ENCODE measurements around the gene GTF3C1. TPM values are rescaled to one million over a fixed set of nuclear protein-coding genes. Genes with fewer than 3 reads are reported as not detected.

GTF3C1 gene
- total and polyA plus RNA-seq, 2 of the 13 experiments (the other 11 are each of a cell fraction or from before 2014, with no cell fraction given): 29.2 to 72.7 TPM

DNA sequence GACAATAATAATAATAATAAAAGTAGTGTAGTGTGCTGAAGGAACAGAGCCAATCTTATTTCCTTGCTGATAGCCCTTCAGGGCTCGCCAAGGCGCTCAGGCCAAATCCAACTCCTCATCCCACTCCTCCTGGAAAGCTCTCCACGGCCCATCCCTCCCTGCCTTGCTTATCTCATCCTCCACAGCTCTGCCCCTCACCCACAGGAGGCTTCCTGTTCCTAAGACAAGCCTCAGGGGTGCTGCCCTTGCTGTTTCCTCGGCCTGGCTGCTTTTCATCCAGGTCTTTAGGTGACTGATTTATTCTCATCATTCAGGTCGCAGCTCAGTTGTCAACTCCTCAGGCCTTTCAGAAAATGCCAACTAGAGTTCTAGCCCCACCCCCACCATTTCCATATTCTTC, 11.2 kb downstream of the GTF3C1 start (continued):
- TF ChIP-seq, protein P1, sequence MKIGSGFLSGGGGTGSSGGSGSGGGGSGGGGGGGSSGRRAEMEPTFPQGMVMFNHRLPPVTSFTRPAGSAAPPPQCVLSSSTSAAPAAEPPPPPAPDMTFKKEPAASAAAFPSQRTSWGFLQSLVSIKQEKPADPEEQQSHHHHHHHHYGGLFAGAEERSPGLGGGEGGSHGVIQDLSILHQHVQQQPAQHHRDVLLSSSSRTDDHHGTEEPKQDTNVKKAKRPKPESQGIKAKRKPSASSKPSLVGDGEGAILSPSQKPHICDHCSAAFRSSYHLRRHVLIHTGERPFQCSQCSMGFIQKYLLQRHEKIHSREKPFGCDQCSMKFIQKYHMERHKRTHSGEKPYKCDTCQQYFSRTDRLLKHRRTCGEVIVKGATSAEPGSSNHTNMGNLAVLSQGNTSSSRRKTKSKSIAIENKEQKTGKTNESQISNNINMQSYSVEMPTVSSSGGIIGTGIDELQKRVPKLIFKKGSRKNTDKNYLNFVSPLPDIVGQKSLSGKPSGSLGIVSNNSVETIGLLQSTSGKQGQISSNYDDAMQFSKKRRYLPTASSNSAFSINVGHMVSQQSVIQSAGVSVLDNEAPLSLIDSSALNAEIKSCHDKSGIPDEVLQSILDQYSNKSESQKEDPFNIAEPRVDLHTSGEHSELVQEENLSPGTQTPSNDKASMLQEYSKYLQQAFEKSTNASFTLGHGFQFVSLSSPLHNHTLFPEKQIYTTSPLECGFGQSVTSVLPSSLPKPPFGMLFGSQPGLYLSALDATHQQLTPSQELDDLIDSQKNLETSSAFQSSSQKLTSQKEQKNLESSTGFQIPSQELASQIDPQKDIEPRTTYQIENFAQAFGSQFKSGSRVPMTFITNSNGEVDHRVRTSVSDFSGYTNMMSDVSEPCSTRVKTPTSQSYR (CRISPR knock-in tag; IDR thresholded peaks at IDR 0.05; ENCODE audit: borderline replicate concordance): no peak
- TF ChIP-seq, protein P2, sequence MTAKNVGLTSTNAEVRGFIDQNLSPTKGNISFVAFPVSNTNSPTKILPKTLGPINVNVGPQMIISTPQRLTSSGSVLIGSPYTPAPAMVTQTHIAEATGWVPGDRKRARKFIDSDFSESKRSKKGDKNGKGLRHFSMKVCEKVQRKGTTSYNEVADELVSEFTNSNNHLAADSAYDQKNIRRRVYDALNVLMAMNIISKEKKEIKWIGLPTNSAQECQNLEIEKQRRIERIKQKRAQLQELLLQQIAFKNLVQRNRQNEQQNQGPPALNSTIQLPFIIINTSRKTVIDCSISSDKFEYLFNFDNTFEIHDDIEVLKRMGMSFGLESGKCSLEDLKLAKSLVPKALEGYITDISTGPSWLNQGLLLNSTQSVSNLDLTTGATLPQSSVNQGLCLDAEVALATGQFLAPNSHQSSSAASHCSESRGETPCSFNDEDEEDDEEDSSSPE (CRISPR knock-in tag; IDR thresholded peaks at IDR 0.05): no peak

DNA sequence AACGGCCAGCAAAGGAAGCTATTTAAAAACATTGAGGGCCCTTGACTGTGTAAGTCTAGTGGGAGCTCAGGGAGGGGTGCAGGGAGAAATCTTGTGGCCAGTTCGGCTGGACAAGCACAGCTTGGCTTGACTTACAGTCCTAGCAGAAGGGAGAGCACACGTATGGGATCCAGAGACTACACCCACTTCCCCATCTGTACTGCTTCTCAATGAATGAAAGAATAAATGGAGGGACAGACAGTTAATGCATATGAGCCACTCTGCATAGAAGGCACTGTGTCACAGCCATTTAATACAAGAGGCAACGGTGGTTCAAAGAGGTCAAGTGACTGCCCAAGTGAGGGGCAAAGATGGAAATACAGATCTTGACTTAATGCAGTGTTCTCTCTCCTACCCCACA, 15.5 kb downstream of the GTF3C1 start:
- ChIA-PET CTCF (ENCODE audit: low intra/inter-chr PET ratio, low total read pairs) (no interaction called here), POLR2A (no interaction called here)
- FAIRE-seq (no peak), DNase-seq (ENCODE audit: low spot score) (no peak), ATAC-seq (no peak)
- H3K4me3 ChIP-seq (replicated peaks in 1 of 3; ENCODE audit: insufficient read depth in 1 of 3, low read depth in 2 of 3, low read length in 3 of 3): no peak overlapping the region
- in situ Hi-C loops (cut with HindIII; ENCODE audit: extremely low pct_ligation_motif_present, low pct_unique_long_range_greater_than_20kb): no loop called here
- no peaks in the 10 kb centered on the region for H3K79me2 ChIP-seq (ENCODE audit: insufficient read depth, low read length)
- BruUV-seq (replicated peaks): no TSS peak
- no peaks in the 10 kb centered on the region for H3K9me3 ChIP-seq (ENCODE audit: low read length)
- 90% methylated on average over 4 of the region's 4 CpGs for WGBS (ENCODE audit: low lambda C conversion rate)
- no peaks in the 10 kb centered on the region for H3K27me3 ChIP-seq (ENCODE audit: control insufficient read depth in 1 of 2, insufficient read depth in 2 of 2, low read length in 2 of 2)
- H3K36me3 ChIP-seq (replicated peaks in 1 of 2; ENCODE audit: control insufficient read depth in 1 of 2, insufficient read depth in 2 of 2, low read length in 2 of 2): peaks cover 40 to 88% of the 10 kb centered on the region in 2 experiments
- H3K27ac ChIP-seq (ENCODE audit: extremely low read length, insufficient read depth, low read length): no peak overlapping the region
- no peaks in the 10 kb centered on the region for H4K20me1 ChIP-seq (ENCODE audit: insufficient read depth, low read length)
- no peak overlapping the region for H3K9ac ChIP-seq (ENCODE audit: insufficient read depth, low read depth, low read length)
- H3K4me1 ChIP-seq (ENCODE audit: insufficient read depth, low read length): no peaks in the 10 kb centered on the region
- H2AFZ ChIP-seq (ENCODE audit: low read length): no peak overlapping the region
- intact Hi-C loops (cut with micrococcal nuclease; ENCODE audit: unreplicated experiment): no loop called here
- H3K4me2 ChIP-seq (ENCODE audit: low read depth, low read length): no peak overlapping the region
- TF ChIP-seq ZNF619 (CRISPR knock-in tag; IDR thresholded peaks at IDR 0.05) (no peak), MTF1 (CRISPR knock-in tag; IDR thresholded peaks at IDR 0.05) (no peak), CEBPG (CRISPR knock-in tag; IDR thresholded peaks at IDR 0.05) (no peak), ZBTB21 (CRISPR knock-in tag; IDR thresholded peaks at IDR 0.05) (no peak), FOXJ3 (CRISPR knock-in tag; IDR thresholded peaks at IDR 0.05; ENCODE audit: borderline replicate concordance) (no peak), POLR2AphosphoS5 (IDR thresholded peaks at IDR 0.05; ENCODE audit: low read depth, low read length) (no peak)
- TF ChIP-seq, protein P3, sequence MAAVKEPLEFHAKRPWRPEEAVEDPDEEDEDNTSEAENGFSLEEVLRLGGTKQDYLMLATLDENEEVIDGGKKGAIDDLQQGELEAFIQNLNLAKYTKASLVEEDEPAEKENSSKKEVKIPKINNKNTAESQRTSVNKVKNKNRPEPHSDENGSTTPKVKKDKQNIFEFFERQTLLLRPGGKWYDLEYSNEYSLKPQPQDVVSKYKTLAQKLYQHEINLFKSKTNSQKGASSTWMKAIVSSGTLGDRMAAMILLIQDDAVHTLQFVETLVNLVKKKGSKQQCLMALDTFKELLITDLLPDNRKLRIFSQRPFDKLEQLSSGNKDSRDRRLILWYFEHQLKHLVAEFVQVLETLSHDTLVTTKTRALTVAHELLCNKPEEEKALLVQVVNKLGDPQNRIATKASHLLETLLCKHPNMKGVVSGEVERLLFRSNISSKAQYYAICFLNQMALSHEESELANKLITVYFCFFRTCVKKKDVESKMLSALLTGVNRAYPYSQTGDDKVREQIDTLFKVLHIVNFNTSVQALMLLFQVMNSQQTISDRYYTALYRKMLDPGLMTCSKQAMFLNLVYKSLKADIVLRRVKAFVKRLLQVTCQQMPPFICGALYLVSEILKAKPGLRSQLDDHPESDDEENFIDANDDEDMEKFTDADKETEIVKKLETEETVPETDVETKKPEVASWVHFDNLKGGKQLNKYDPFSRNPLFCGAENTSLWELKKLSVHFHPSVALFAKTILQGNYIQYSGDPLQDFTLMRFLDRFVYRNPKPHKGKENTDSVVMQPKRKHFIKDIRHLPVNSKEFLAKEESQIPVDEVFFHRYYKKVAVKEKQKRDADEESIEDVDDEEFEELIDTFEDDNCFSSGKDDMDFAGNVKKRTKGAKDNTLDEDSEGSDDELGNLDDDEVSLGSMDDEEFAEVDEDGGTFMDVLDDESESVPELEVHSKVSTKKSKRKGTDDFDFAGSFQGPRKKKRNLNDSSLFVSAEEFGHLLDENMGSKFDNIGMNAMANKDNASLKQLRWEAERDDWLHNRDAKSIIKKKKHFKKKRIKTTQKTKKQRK (IDR thresholded peaks at IDR 0.05; ENCODE audit: low read length): no peak
- TF ChIP-seq, protein P4, sequence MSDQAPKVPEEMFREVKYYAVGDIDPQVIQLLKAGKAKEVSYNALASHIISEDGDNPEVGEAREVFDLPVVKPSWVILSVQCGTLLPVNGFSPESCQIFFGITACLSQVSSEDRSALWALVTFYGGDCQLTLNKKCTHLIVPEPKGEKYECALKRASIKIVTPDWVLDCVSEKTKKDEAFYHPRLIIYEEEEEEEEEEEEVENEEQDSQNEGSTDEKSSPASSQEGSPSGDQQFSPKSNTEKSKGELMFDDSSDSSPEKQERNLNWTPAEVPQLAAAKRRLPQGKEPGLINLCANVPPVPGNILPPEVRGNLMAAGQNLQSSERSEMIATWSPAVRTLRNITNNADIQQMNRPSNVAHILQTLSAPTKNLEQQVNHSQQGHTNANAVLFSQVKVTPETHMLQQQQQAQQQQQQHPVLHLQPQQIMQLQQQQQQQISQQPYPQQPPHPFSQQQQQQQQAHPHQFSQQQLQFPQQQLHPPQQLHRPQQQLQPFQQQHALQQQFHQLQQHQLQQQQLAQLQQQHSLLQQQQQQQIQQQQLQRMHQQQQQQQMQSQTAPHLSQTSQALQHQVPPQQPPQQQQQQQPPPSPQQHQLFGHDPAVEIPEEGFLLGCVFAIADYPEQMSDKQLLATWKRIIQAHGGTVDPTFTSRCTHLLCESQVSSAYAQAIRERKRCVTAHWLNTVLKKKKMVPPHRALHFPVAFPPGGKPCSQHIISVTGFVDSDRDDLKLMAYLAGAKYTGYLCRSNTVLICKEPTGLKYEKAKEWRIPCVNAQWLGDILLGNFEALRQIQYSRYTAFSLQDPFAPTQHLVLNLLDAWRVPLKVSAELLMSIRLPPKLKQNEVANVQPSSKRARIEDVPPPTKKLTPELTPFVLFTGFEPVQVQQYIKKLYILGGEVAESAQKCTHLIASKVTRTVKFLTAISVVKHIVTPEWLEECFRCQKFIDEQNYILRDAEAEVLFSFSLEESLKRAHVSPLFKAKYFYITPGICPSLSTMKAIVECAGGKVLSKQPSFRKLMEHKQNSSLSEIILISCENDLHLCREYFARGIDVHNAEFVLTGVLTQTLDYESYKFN (CRISPR knock-in tag; conservative IDR thresholded peaks at IDR 0.05): no peak

Data from HepG2 (cell line).